Muscle of arm (tissue), 12 donors: Measurements from ENCODE around the gene CEACAM21. TPM values are rescaled to one million over a fixed set of nuclear protein-coding genes. Genes with fewer than 3 reads are reported as not detected.

ENCODE experiments used
- DNase-seq: peaks from one replicate; pipeline ENCODE4 v3.0.0-alpha.2; 2013
- polyA plus RNA-seq, 12 donors: library from polyadenylated mRNA; unstranded; fragments of 120-200 nt; gene quantifications; one replicate each; pipeline ENCODE4 v1.2.1, GENCODE V29; 2013; ENCODE audit not compliant: insufficient read length in 12 of 12

The CEACAM21 gene
- polyA plus RNA-seq, 12 donors, result 0.85 to 2.2 (median 1.6) TPM; not detected in 2

GRCh38 chr19:41584260-41584810 lies 8.4 kb downstream of the CEACAM21 start:
- no peak for DNase-seq

- no peak for DNase-seq
Observed at GRCh38 chr19:41584931-41585330, 9.0 kb downstream of the CEACAM21 start.

- DNase-seq, result no peak
Observed at GRCh38 chr19:41586064-41586463, 10.1 kb downstream of the CEACAM21 start.

- no peak for DNase-seq
Observed at GRCh38 chr19:41587101-41587837, 11.3 kb downstream of the CEACAM21 start.

- DNase-seq, result no peak
Observed at GRCh38 chr19:41587838-41588210, 11.9 kb downstream of the CEACAM21 start.

GRCh38 chr19:41588497-41589209 lies 12.7 kb downstream of the CEACAM21 start:
- peak; percentile 19 for DNase-seq

GRCh38 chr19:41589371-41589770 lies 13.4 kb downstream of the CEACAM21 start:
- no peak for DNase-seq

- no peak for DNase-seq
Observed at GRCh38 chr19:41590936-41591335, 15.0 kb downstream of the CEACAM21 start.

- DNase-seq, result no peak
Observed at GRCh38 chr19:41591951-41592562, 16.1 kb downstream of the CEACAM21 start.

GRCh38 chr19:41595258-41595889 lies 19.4 kb downstream of the CEACAM21 start:
- peak; percentile 36 for DNase-seq

GRCh38 chr19:41595890-41596280 lies 19.9 kb downstream of the CEACAM21 start:
- no peak for DNase-seq

GRCh38 chr19:41597600-41598041 lies 21.7 kb downstream of the CEACAM21 start:
- peak; percentile 51 for DNase-seq

- no peak for DNase-seq
Observed at GRCh38 chr19:41599175-41599966, 23.4 kb downstream of the CEACAM21 start.

- DNase-seq, result no peak
Observed at GRCh38 chr19:41601771-41602170, 25.8 kb downstream of the CEACAM21 start.

GRCh38 chr19:41604831-41605230 lies 28.9 kb downstream of the CEACAM21 start:
- DNase-seq, result no peak

GRCh38 chr19:41606215-41606837 lies 30.4 kb downstream of the CEACAM21 start:
- DNase-seq, result no peak

- DNase-seq, result no peak
Observed at GRCh38 chr19:41607668-41608067, 31.7 kb downstream of the CEACAM21 start.

GRCh38 chr19:41610789-41611188 lies 34.8 kb downstream of the CEACAM21 start:
- no peak for DNase-seq

- no peak for DNase-seq
Observed at GRCh38 chr19:41612483-41612882, 36.5 kb downstream of the CEACAM21 start.

GRCh38 chr19:41615207-41615606 lies 39.2 kb downstream of the CEACAM21 start:
- DNase-seq, result no peak
